PC-9 (cell line): ENCODE results near the gene INO80C.
"Not testable (repeated sequence)": the region's sequence is repeated elsewhere in the genome, so short reads cannot be mapped to it uniquely, and the experiment has no call there.

Experiments
- CTCF ChIP-seq: fragments of 200-600 bp; sonication (generic); conservative IDR thresholded peaks from 2 replicates; pipeline ENCODE4 v1.6.1; 2017; ENCODE audit warnings: mixed run types, antibody characterized with exemption, mild to moderate bottlenecking, moderate library complexity
- EZH2 ChIP-seq: fragments of 200-600 bp; sonication (generic); IDR thresholded peaks from 2 replicates; pipeline ENCODE4 v1.8.0; 2017; ENCODE audit warnings: antibody characterized with exemption, low read depth

GRCh38 chr18:35488396-35488795 lies 9.4 kb downstream of the INO80C start:
- TF ChIP-seq CTCF, EZH2: not testable (repeated sequence)
